ENCODE results near the gene NLE1. TPM values are rescaled to one million over a fixed set of nuclear protein-coding genes. Genes with fewer than 3 reads are reported as not detected.
"Not testable (repeated sequence)": the region's sequence is repeated elsewhere in the genome, so short reads cannot be mapped to it uniquely, and the experiment has no call there.

The NLE1 gene
- total RNA-seq, 1 donor from 2014 or later, result 25.8 TPM

DNA sequence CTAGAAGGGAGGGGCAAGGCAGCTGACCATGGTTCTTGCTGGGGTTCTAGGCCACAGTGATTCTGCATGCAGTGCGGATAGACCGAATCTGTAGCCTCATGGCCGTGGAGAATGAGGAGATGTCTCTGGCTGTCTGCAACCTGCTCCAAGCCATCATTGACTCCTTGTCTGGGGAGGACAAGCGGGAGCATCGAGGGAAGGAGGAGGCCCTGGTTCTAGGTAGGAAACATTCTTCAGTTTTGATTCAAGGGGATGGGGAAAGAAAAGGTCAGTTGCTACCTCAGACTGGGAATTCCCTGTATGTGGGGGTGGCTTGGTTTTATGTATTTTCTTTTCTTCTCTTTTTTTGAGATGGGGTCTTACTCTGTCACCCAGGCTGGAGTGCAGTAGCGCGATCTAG lies 13.1 kb upstream of the NLE1 start:
- H3K4me1 ChIP-seq, result no peaks in the 10 kb centered on the region
- DNase-seq (ENCODE audit: extremely low spot score in 2 of 2), result no peak
- H3K27me3 ChIP-seq, result no peaks in the 10 kb centered on the region
- TF ChIP-seq POLR2A (IDR thresholded peaks at IDR 0.05) (no peak), POLR2AphosphoS5 (IDR thresholded peaks at IDR 0.05; ENCODE audit: insufficient read depth in 1 of 2, low read depth in 1 of 2) (no peak)
- TF ChIP-seq, protein P1, sequence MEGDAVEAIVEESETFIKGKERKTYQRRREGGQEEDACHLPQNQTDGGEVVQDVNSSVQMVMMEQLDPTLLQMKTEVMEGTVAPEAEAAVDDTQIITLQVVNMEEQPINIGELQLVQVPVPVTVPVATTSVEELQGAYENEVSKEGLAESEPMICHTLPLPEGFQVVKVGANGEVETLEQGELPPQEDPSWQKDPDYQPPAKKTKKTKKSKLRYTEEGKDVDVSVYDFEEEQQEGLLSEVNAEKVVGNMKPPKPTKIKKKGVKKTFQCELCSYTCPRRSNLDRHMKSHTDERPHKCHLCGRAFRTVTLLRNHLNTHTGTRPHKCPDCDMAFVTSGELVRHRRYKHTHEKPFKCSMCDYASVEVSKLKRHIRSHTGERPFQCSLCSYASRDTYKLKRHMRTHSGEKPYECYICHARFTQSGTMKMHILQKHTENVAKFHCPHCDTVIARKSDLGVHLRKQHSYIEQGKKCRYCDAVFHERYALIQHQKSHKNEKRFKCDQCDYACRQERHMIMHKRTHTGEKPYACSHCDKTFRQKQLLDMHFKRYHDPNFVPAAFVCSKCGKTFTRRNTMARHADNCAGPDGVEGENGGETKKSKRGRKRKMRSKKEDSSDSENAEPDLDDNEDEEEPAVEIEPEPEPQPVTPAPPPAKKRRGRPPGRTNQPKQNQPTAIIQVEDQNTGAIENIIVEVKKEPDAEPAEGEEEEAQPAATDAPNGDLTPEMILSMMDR (IDR thresholded peaks at IDR 0.05), result no peak
- H3K27ac ChIP-seq, result no peak overlapping the region
- no peaks in the 10 kb centered on the region for H3K9me3 ChIP-seq
- no peaks in the 10 kb centered on the region for H3K36me3 ChIP-seq
- H3K4me3 ChIP-seq, result no peak overlapping the region
- intact Hi-C loops (cut with DNase I), result no loop called here

DNA sequence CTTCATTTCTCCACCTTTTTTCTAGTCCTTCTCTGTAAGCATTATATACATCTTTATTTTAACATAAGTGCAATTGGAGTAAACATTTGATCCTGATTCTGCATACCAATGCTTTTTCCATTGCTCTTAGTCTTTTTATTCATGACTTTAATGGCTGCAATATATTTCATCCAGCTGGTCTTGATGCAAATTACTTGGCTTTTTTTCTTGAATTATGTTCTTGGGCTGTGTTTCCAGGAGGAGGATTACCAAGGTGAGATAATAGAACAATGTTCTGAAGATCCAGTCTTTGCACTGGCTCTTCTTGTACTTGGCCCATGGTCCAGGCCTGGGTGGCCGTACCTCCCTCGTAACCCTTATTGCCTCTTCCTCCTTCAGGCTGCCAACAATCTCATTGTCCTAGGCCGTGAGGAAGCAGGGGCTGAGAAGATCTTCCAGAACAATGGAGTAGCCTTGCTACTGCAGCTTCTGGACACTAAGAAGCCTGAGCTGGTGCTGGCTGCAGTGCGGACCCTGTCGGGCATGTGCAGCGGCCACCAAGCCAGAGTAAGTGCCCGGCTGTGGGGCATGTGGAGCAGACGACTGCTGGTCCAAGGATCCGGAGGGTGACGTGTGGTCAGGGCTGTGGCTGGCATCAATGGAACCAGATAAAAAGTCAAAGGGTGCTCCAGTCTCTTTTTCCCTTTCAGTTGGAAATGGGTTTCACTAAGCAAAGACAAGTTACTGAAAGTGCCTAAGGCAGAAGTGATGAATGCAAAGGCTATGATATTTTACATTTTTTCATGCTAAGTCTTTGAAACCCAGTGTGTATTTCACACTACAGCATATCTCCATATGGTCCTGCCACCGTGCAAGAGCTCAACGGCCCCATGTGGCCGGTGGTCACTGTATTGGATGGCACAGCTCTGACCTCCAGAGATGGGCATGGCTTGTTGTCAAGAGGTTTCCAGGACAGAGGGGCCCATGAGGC lies 12.4 kb upstream of the NLE1 start:
- Histone ChIP-seq H3K4me3 (no peak overlapping the region), H3K27ac (no peak overlapping the region), H3K9me3 (no peaks in the 10 kb centered on the region), H3K36me3 (no peaks in the 10 kb centered on the region), H3K27me3 (no peaks in the 10 kb centered on the region), H3K4me1 (no peaks in the 10 kb centered on the region)
- TF ChIP-seq POLR2AphosphoS5 (IDR thresholded peaks at IDR 0.05; ENCODE audit: insufficient read depth in 1 of 2, low read depth in 1 of 2), result no peak
- TF ChIP-seq, protein P1 (IDR thresholded peaks at IDR 0.05), result no peak
- TF ChIP-seq POLR2A (IDR thresholded peaks at IDR 0.05), result no peak
- intact Hi-C loops (cut with DNase I), result no loop called here
- no peak for DNase-seq (ENCODE audit: extremely low spot score in 2 of 2)

DNA sequence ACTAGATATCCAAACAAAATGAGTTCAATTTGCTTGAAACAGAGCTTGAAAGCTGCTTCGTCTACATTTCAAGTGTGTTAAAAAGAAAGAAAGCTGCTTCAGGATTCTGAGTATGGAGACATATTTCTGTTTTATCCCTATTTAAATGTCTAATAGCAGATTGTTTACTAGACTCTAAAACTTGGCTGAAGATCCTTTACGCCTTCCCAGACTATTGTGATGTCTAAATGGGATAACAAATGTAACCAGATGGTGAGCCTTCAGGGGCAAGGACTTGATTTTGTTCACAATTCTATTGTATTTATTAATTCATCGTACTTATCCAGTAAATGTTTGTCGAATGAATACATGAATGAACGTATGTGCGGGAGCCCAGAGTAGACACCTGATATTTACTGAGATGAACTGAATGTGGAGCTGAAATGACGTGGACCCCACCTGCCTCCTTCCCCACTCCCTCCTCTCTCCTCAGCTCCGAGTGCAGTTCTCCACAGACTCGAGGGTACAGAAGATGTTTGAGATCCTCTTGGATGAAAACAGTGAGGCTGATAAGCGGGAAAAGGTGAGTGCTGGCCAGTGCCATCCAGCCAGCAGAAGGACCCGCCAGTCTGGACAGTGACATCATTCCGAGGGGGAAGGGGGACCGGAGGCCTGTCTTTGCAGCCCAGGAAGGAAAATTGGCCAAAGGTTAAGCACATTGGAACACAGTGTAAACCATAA lies 10.5 kb upstream of the NLE1 start:
- H3K9me3 ChIP-seq, result no peaks in the 10 kb centered on the region
- DNase-seq (ENCODE audit: extremely low spot score in 2 of 2), result no peak
- intact Hi-C loops (cut with DNase I), result no loop called here
- no peaks in the 10 kb centered on the region for H3K27me3 ChIP-seq
- H3K36me3 ChIP-seq, result no peaks in the 10 kb centered on the region
- no peak overlapping the region for H3K27ac ChIP-seq
- TF ChIP-seq, protein P1 (IDR thresholded peaks at IDR 0.05), result no peak
- TF ChIP-seq POLR2AphosphoS5 (IDR thresholded peaks at IDR 0.05; ENCODE audit: insufficient read depth in 1 of 2, low read depth in 1 of 2) (no peak), POLR2A (IDR thresholded peaks at IDR 0.05) (no peak)
- H3K4me3 ChIP-seq, result no peak overlapping the region
- no peaks in the 10 kb centered on the region for H3K4me1 ChIP-seq

DNA sequence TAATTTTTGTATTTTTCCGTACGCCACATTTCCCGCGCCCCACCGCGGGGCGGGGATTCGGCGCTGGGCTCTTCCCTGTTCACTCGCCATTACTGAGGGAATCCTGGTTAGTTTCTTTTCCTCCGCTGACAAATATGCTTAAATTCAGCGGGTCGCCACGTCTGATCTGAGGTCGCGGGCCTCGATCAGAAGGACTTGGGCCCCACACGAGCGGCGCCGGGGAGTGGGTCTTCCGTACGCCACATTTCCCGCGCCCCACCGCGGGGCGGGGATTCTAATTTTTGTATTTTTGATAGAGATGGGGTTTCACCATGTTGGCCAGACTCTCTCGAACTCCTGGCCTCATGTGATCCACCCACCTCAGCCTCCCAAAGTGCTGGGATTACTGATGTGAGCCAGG lies 9.0 kb upstream of the NLE1 start:
- H3K4me3 ChIP-seq; DNase-seq (ENCODE audit: extremely low spot score in 2 of 2); intact Hi-C loops (cut with DNase I); H3K4me1 ChIP-seq; H3K9me3 ChIP-seq; H3K27me3 ChIP-seq; H3K36me3 ChIP-seq; H3K27ac ChIP-seq: not testable (repeated sequence)

DNA sequence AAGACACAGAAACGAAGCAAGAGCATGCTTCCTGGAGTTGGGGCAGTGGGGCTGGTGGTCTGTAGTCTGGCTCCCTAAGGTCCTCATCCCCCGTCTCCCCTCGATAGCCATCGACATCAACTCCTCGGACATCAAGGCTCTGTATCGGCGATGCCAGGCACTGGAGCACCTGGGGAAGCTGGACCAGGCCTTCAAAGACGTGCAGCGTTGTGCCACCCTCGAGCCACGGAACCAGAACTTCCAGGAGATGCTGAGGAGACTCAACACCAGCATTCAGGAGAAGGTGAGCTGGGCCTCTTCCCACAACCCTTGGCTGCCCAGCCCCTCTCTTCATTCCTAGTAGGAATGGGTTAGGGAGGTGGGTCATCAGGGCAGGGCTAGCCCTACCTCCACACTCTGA lies 7.8 kb upstream of the NLE1 start:
- DNase-seq (ENCODE audit: extremely low spot score in 2 of 2), result no peak
- Histone ChIP-seq H3K27me3 (no peaks in the 10 kb centered on the region), H3K36me3 (no peaks in the 10 kb centered on the region), H3K4me3 (no peak overlapping the region), H3K9me3 (no peaks in the 10 kb centered on the region), H3K4me1 (no peaks in the 10 kb centered on the region), H3K27ac (no peak overlapping the region)
- intact Hi-C loops (cut with DNase I), result no loop called here
- TF ChIP-seq, protein P1 (IDR thresholded peaks at IDR 0.05), result no peak
- TF ChIP-seq POLR2AphosphoS5 (IDR thresholded peaks at IDR 0.05; ENCODE audit: insufficient read depth in 1 of 2, low read depth in 1 of 2) (no peak), POLR2A (IDR thresholded peaks at IDR 0.05) (no peak)
